ENCODE data around the gene SERF2.
"Not testable (repeated sequence)": the region's sequence is repeated elsewhere in the genome, so short reads cannot be mapped to it uniquely, and the experiment has no call there.

The SERF2 gene

DNA sequence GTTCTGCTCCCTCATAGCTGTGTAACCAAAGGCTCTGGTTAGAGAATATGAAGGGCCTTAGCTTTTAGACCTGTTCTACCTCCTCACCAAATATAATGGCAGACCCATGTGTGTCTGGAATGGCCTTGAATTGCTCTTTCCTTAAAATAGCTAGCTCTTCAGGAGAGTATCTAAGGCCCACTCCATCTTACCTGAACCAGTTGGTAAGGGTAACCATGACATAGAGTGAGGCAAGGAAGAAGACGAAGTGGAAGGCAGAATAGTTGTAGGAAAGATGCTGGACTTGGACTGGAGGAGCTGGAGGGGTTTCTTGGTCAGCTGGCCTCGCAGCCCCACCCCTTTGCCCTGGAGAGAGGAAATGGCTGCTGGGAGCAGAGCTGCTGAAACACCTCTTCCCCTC lies 3.1 kb downstream of the SERF2 start:
- Histone ChIP-seq H3K4me3 (ENCODE audit: low read length) (peak overlapping the region; percentile 14; the same call in 1 of the 2 replicates), H3K36me3 (ENCODE audit: insufficient read depth, low read depth, low read length) (peaks cover 57% of the 10 kb centered on the region), H3K9ac (ENCODE audit: low read depth, low read length) (peak overlapping the region; percentile 42; the same call in 1 of the 2 replicates), H3K4me1 (ENCODE audit: insufficient read depth, low read length) (peaks cover 33% of the 10 kb centered on the region), H3K9me3 (ENCODE audit: insufficient read depth, low read depth, low read length) (no peaks in the 10 kb centered on the region), H3K27ac (ENCODE audit: low read length) (peak overlapping the region; percentile 65), H3K27me3 (ENCODE audit: insufficient read depth, low read length) (no peaks in the 10 kb centered on the region)

DNA sequence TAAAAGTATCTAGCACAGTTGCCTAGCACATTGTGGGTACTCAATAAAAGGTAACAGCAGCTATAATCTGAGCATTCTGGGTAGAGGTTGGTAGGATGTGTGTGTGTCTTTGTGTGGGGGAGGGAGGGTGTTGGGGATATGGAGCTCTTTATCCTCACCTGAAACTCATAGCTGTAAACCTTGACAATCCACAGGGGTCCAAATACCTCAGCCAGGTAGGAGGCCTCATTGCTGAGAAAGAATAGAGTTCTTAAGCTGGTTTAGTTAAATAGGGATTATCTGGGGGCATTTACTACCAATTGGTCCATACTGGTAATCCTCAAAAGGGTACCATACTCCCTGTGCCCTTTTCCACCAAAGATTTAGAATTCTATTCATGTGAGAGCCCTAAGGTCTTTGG lies 3.9 kb downstream of the SERF2 start:
- no peaks in the 10 kb centered on the region for H3K27me3 ChIP-seq (ENCODE audit: insufficient read depth, low read length)
- peak overlapping the region; percentile 14; the same call in 1 of the 2 replicates for H3K4me3 ChIP-seq (ENCODE audit: low read length)
- H3K9me3 ChIP-seq (ENCODE audit: insufficient read depth, low read depth, low read length) = no peaks in the 10 kb centered on the region
- no peak overlapping the region for H3K27ac ChIP-seq (ENCODE audit: low read length)
- H3K36me3 ChIP-seq (ENCODE audit: insufficient read depth, low read depth, low read length) = peaks cover 57% of the 10 kb centered on the region
- peaks cover 33% of the 10 kb centered on the region for H3K4me1 ChIP-seq (ENCODE audit: insufficient read depth, low read length)
- peak overlapping the region; percentile 42; the same call in 1 of the 2 replicates for H3K9ac ChIP-seq (ENCODE audit: low read depth, low read length)

DNA sequence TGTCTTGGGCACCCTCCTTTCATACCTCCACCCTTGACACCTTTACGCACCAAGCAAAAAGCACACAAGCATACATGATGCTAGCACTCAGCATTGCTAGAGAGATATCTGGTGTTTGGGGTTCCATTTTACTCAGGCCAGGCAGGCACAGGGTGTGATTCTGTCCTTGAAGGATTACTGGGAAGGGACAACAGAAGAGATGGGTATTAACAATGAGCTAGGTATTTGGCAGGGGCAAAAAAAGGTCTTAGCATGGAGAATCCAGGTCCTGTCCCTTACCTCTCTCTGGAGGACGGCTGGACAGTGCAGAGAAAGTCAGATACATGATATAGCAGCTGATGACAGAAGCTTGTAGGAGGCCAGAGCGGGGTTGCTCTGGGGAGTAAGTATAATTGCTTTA lies 4.4 kb downstream of the SERF2 start:
- Histone ChIP-seq H3K36me3 (ENCODE audit: insufficient read depth, low read depth, low read length) (peaks cover 60% of the 10 kb centered on the region), H3K27ac (ENCODE audit: low read length) (no peak overlapping the region), H3K4me1 (ENCODE audit: insufficient read depth, low read length) (peaks cover 35% of the 10 kb centered on the region)

GRCh38 chr15:43799209-43799944 lies 7.3 kb downstream of the SERF2 start:
- H3K27me3 ChIP-seq (ENCODE audit: insufficient read depth, low read length) = no peaks in the 10 kb centered on the region
- no peaks in the 10 kb centered on the region for H3K9me3 ChIP-seq (ENCODE audit: insufficient read depth, low read depth, low read length)
- H3K4me1 ChIP-seq (ENCODE audit: insufficient read depth, low read length) = peaks cover 25% of the 10 kb centered on the region
- peak overlapping the region; percentile 93; the same call in 1 of the 2 replicates for H3K9ac ChIP-seq (ENCODE audit: low read depth, low read length)
- peaks cover 70% of the 10 kb centered on the region for H3K36me3 ChIP-seq (ENCODE audit: insufficient read depth, low read depth, low read length)
- H3K27ac ChIP-seq (ENCODE audit: low read length) = no peak overlapping the region
- no peak overlapping the region for H3K4me3 ChIP-seq (ENCODE audit: low read length)

More for the DNA sequence above, 4.4 kb downstream of the SERF2 start:
- Histone ChIP-seq H3K9me3 (ENCODE audit: insufficient read depth, low read depth, low read length) (no peaks in the 10 kb centered on the region), H3K4me3 (ENCODE audit: low read length) (no peak overlapping the region; the same call in 1 of the 2 replicates), H3K27me3 (ENCODE audit: insufficient read depth, low read length) (no peaks in the 10 kb centered on the region), H3K9ac (ENCODE audit: low read depth, low read length) (0 out of 2 replicates have a peak overlapping the region, but pooled peaks have one; percentile 18)

DNA sequence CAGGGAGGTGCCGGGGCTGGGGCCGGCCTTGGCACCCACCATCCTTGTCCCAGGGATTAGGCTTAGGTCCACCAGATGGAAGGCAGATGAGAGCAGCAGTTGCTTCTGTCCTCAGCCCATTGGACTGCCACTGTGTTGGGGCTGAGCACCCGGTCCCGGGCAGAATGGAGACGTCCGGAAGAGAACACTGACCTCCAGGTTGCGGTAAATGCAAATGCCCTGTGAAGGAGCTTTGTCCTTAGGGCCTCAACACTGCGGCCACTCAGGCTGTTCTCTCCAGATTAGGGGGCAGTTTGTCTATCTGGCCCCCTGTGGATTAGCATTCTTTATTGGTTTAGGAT lies 7.8 kb downstream of the SERF2 start, which contains the start of gene SERINC4:
Gene SERINC4, minus strand, starts transcription at position 276 of the 341 bp plus-strand sequence. Its CDS starts 234 bp downstream, at position 42.
- Histone ChIP-seq H3K9ac (ENCODE audit: low read depth, low read length) (peak within 1 kb of the TSS; percentile 93), H3K4me3 (ENCODE audit: low read length) (peak within 1 kb of the TSS; percentile 96), H3K36me3 (ENCODE audit: insufficient read depth, low read depth, low read length) (peaks cover 70% of the 10 kb centered on the region), H3K27ac (ENCODE audit: low read length) (no peak within 1 kb of the TSS), H3K9me3 (ENCODE audit: insufficient read depth, low read depth, low read length) (no peaks in the 10 kb centered on the region), H3K4me1 (ENCODE audit: insufficient read depth, low read length) (peaks cover 20% of the 10 kb centered on the region), H3K27me3 (ENCODE audit: insufficient read depth, low read length) (no peaks in the 10 kb centered on the region)

DNA sequence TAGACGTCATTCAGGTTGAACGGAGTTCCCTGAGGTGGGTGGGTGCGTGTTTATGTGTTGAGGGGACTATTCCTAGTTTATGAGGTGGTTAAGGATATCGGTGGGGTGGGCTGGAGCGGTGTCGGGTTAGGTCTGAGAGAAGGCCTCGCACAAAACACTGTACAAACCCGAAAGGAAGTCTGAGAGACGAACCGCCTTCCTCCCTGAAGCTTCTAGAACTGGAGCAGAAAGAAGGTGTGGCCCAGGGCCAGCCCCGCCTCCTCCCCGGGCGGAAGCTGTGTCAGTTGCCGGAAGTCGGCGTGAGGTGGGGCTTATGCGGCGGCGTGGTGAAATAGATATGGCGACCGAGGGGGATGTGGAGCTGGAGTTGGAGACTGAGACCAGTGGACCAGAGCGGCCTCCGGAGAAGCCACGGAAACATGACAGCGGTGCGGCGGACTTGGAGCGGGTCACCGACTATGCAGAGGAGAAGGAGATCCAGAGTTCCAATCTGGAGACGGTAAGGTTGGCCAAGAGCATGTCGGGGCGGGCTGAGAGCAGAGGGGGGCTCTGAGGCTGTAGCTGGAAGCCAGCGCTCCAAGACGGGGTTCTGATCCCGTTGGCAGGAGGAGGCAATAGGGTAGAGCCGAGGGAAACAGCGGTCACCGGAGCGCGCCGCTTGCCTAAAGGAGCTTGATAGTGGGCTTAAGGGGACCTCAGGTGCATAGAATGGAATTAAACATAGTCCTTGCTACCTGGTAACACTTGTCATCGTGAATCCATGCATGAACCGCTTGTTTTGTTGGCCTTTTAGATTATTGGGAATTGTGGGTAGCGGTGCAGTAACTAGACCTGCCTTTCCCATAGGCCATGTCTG lies 8.4 kb downstream of the SERF2 start, which contains the start of gene HYPK:
Gene HYPK, plus strand, starts transcription at position 314 of the 856 bp plus-strand sequence. Its CDS starts 24 bp downstream, at position 338.
- Histone ChIP-seq H3K36me3 (ENCODE audit: insufficient read depth, low read depth, low read length) (peaks cover 70% of the 10 kb centered on the region), H3K9ac (ENCODE audit: low read depth, low read length) (peak within 1 kb of the TSS; percentile 93), H3K27ac (ENCODE audit: low read length) (no peak within 1 kb of the TSS), H3K27me3 (ENCODE audit: insufficient read depth, low read length) (no peaks in the 10 kb centered on the region), H3K4me3 (ENCODE audit: low read length) (peak within 1 kb of the TSS; percentile 96), H3K9me3 (ENCODE audit: insufficient read depth, low read depth, low read length) (no peaks in the 10 kb centered on the region), H3K4me1 (ENCODE audit: insufficient read depth, low read length) (peaks cover 14% of the 10 kb centered on the region)

DNA sequence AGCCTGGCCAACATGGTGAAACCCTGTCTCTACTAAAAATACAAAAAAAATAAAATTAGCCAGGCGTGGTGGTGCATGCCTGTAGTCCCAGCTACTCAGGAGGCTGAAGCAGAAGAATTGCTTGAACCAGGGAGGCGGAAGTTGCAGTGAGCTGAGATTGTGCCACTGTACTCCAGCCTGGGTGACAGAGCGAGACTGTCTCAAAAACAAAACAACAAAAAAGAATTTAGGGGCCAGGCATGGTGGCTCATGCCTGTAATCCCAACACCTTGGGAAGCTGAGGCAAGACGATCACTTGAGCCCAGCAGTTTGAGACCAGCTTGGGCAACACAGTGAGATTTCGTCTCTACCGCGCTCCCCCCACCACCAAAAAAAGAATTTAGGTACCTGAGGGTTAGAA lies 10.6 kb downstream of the SERF2 start:
- H3K36me3 ChIP-seq (ENCODE audit: insufficient read depth, low read depth, low read length) = peaks cover 71% of the 10 kb centered on the region
- not testable (repeated sequence) for H3K9me3 ChIP-seq (ENCODE audit: insufficient read depth, low read depth, low read length); H3K9ac ChIP-seq (ENCODE audit: low read depth, low read length); H3K27me3 ChIP-seq (ENCODE audit: insufficient read depth, low read length); H3K4me3 ChIP-seq (ENCODE audit: low read length); H3K4me1 ChIP-seq (ENCODE audit: insufficient read depth, low read length); H3K27ac ChIP-seq (ENCODE audit: low read length)

DNA sequence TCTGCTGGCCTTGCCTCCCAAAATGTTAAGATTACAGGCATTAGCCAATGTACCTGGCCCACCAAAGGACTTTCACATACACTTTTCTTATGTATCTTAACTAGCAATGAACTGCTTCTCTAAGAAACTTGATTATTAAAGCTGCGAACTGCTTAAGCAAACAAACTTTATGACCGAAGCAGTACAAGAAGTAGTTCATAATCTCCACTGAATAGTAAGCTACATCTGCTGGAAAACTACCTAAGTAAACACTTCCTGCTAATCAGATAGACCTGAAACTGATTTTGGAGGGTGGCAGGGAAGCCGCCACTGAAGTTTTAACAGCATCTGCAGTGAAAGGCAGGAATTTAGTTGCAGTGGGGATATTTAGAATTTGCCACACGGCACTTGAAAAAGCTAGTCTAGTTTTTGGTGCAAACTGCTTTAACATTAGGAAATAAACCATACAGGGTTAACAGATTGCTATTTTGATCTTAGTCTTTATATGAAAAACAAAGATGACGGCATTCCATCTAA lies 16.4 kb downstream of the SERF2 start:
- no peaks in the 10 kb centered on the region for H3K27me3 ChIP-seq (ENCODE audit: insufficient read depth, low read length)
- no peaks in the 10 kb centered on the region for H3K4me1 ChIP-seq (ENCODE audit: insufficient read depth, low read length)
- no peak overlapping the region for H3K9ac ChIP-seq (ENCODE audit: low read depth, low read length)
- peaks cover 93% of the 10 kb centered on the region for H3K36me3 ChIP-seq (ENCODE audit: insufficient read depth, low read depth, low read length)
- H3K9me3 ChIP-seq (ENCODE audit: insufficient read depth, low read depth, low read length) = no peaks in the 10 kb centered on the region
- no peak overlapping the region for H3K4me3 ChIP-seq (ENCODE audit: low read length)
- no peak overlapping the region for H3K27ac ChIP-seq (ENCODE audit: low read length)

GRCh38 chr15:43808960-43809678 lies 17.0 kb downstream of the SERF2 start:
- Histone ChIP-seq H3K27me3 (ENCODE audit: insufficient read depth, low read length) (no peaks in the 10 kb centered on the region), H3K4me3 (ENCODE audit: low read length) (no peak overlapping the region), H3K4me1 (ENCODE audit: insufficient read depth, low read length) (no peaks in the 10 kb centered on the region), H3K36me3 (ENCODE audit: insufficient read depth, low read depth, low read length) (peaks cover 94% of the 10 kb centered on the region), H3K27ac (ENCODE audit: low read length) (no peak overlapping the region), H3K9me3 (ENCODE audit: insufficient read depth, low read depth, low read length) (no peaks in the 10 kb centered on the region), H3K9ac (ENCODE audit: low read depth, low read length) (no peak overlapping the region)

- not testable (repeated sequence) for H3K4me3 ChIP-seq (ENCODE audit: low read length); H3K4me1 ChIP-seq (ENCODE audit: insufficient read depth, low read length); H3K27me3 ChIP-seq (ENCODE audit: insufficient read depth, low read length); H3K9ac ChIP-seq (ENCODE audit: low read depth, low read length); H3K9me3 ChIP-seq (ENCODE audit: insufficient read depth, low read depth, low read length); H3K27ac ChIP-seq (ENCODE audit: low read length)
- peaks cover 75% of the 10 kb centered on the region for H3K36me3 ChIP-seq (ENCODE audit: insufficient read depth, low read depth, low read length)
These were observed 22.9 kb downstream of the SERF2 start for GRCh38 chr15:43815064-43815463.

GRCh38 chr15:43821505-43821904 lies 29.4 kb downstream of the SERF2 start:
- Histone ChIP-seq H3K9ac (ENCODE audit: low read depth, low read length) (no peak overlapping the region), H3K27ac (ENCODE audit: low read length) (no peak overlapping the region), H3K9me3 (ENCODE audit: insufficient read depth, low read depth, low read length) (no peaks in the 10 kb centered on the region), H3K4me1 (ENCODE audit: insufficient read depth, low read length) (no peaks in the 10 kb centered on the region), H3K4me3 (ENCODE audit: low read length) (no peak overlapping the region), H3K27me3 (ENCODE audit: insufficient read depth, low read length) (peaks cover 15% of the 10 kb centered on the region; the same call in 1 of the 2 replicates), H3K36me3 (ENCODE audit: insufficient read depth, low read depth, low read length) (peaks cover 13% of the 10 kb centered on the region)
